HK-2 (cell line): Measurements from ENCODE around the gene METTL17.
"Not testable (repeated sequence)": the region's sequence is repeated elsewhere in the genome, so short reads cannot be mapped to it uniquely, and the experiment has no call there.

Experiments
- DNase-seq: peaks from one replicate; pipeline ENCODE4 v3.0.0-alpha.2; 2018; ENCODE audit not compliant: unreplicated experiment

Gene METTL17

DNA sequence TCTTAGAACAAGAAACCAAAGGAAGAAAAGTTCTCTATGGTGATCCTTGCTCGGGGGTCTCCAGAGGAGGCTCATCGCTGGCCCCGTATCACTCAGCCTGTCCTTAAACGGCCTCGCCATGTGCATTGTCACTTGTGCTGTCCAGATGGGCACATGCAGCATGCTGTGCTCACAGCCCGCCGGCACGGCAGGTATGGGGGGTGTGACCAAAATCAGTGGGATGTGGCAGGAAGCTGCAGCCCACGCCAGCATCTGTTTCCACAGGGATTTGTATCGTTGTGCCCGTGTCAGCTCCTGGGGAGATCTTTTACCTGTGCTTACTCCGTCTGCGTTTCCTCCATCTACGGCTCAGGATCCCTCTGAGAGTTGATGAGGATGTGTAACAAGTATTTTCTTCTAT lies 6.7 kb downstream of the METTL17 start:
- no peak for DNase-seq

- no peak for DNase-seq
Measured at GRCh38 chr14:20997115-20997514, 7.3 kb downstream of the METTL17 start.

GRCh38 chr14:20997564-20997963 lies 7.8 kb downstream of the METTL17 start:
- no peak for DNase-seq

DNA sequence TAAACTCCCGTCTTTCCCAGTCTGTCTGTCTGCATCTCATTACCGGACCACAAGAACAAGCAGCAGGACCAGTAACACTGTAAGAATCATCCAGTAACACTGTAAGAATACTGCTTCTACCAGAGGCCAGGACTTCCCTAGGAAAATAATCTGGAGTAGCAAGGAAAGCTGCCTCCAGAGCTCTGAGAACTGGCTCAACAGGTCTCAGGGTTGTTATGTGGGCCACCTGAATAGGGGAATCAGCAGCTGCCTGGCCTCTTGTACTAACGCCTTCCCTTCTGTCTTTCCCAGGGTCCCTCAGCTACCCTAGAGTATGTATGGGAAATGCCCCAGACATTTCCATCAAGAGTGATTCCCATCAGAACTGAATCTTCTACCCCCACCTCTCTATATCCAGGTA lies 8.4 kb downstream of the METTL17 start:
- DNase-seq = no peak

DNA sequence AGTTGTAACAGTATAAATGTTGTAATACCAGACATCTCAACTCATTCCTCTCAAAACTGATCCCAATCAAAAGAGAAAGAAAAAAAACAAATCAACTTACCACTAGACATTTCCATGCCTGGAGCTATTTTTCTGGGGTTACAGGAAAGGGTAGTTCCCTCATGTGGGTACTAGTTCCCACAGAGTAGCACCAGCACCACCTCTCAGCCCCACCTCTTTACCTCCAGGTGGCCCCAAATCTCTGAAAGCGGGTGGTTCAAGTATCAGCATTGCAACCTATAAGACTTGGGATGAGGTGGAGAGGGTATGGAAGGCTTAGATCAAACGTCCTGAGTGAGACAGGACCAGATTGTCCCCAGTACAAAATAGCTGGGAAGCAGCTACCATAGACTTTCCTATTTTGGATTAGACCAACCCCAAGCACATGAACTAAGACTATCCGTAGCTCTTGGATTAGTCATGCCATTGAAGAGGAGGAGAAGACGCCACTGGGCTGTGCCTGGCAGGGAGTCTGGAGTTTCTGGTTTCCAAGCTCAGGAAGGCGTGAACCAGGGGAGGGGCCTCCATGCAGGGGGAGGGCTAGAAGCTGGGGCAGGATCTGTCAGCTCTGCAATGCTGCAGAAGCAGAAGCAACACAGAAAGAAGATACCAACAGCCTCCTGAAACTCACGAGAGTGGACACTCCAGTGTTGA lies 9.0 kb downstream of the METTL17 start, which contains the start of gene SLC39A2:
SLC39A2 (plus strand) TSS at position 620 of the 693 bp plus-strand sequence. CDS start 154 bp downstream, outside the sequence.
- peak; percentile 49 for DNase-seq

DNA sequence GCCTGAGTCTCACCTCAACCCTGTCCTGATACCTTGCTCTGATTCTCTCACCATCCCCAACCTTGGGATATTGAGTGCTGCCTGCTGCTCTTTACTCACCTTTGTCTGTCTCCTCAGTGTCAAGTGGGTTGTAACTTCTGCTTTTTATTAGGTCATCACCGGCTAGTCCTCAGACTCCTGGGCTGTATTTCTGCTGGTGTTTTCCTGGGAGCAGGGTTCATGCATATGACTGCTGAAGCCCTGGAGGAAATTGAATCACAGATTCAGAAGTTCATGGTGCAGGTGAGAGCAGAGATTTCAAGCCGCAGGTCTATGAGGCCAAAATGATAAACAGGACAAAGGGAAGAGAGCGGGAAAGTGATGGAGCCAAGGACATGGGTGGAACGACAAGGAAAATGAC lies 9.8 kb downstream of the METTL17 start:
- DNase-seq = no peak

GRCh38 chr14:21001218-21001617 lies 11.4 kb downstream of the METTL17 start:
- DNase-seq = no peak

- DNase-seq = no peak
Measured at GRCh38 chr14:21003788-21004346, 14.1 kb downstream of the METTL17 start.

DNA sequence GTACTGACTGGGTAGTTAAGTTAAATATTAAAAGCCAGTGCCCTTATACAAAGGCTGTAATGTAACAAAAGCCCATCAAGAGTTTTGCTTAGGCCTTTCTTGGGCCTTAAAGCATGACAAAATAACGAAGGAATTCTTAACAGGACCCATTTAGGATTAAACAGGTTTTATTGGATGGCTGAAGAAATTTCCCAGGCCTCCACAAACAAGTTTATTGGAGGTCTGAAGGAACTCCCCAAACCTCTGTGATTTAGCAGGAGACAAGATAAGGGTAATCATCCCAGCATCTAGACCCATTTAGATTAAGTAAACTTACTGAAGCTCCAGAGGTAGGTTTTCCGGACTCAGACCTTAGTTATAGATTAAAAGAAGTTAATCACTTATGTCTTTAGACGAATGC lies 19.9 kb downstream of the METTL17 start:
- DNase-seq = not testable (repeated sequence)

GRCh38 chr14:21011136-21011535 lies 21.4 kb downstream of the METTL17 start:
- DNase-seq = no peak

- peak; percentile 78 for DNase-seq
Measured at GRCh38 chr14:21014761-21015190, 25.0 kb downstream of the METTL17 start.

GRCh38 chr14:21015312-21015711 lies 25.5 kb downstream of the METTL17 start:
- DNase-seq = no peak

GRCh38 chr14:21016413-21017190 lies 26.8 kb downstream of the METTL17 start:
- no peak for DNase-seq

DNA sequence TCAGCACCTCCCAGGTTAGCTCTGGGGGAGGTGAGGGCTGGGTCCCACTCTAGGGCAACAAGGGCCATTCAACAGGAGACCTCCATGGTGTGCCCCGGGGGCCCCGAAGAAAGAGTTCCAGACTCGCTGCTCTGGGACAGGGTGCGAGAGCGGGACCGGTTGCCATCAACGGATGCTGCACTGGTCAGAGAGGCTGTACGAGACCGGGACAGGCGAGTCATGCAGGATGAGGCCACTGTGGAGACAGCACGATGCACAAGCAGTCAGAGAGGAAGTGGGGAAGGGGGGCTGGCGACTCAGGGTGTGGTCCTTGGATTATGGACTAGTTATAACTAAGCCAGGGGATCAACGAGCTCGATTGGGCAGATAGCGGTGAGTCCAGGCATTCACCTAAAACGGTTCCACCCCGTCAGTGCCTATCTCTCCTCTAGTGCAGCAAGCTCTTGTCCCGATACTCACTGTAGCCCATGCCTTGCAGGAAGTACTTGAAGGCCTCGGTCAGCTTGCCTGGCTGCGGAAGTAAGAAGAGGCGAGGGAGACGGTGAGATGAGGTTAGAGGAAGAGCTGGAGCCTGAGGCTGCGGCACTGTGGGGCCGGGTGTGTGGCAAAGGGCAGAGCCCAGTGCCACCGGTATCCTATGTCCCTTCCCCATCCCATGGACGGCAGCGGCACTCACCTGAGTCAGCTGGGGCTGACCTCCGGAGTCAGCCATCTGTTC lies 27.9 kb downstream of the METTL17 start:
- DNase-seq = no peak

- DNase-seq = no peak
Measured at GRCh38 chr14:21018286-21018685, 28.5 kb downstream of the METTL17 start.

DNA sequence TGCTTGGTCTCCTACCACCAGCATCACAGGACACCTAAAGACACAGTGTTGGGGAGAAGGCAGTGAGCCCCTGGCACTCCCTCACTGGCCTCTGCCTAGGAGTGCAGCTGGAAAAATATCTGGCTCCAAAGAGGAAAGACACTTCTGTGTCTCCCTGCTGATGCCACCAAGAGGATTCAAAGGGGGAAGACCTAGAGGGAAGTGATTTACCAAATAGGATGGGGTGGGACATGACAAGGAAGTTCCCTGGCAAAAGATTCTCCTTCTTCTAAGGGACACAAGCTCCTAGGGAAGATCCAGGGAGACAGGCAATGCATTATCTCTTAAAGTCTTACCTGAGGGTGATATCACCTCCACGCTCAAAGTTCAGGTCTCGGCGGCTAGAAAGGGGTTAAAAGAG lies 29.0 kb downstream of the METTL17 start:
- no peak for DNase-seq

DNA sequence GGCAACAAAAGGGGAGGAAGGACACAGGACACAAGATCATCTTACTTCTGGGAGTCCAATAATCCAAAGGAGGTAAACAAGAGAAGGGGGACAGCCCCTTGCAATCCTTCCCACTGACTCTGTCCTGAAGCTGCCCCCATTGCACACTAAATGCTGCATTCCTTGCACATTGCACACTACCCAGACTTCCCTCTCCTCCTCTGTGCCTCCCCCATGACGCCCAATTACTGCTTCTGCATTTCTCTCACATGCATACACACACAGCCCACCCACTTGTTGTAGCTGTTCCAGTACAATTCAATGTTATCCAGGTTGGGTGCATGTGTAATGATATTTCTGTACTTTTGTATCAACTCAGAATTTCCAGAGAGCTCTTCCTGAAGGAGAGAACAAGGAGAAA lies 29.6 kb downstream of the METTL17 start:
- DNase-seq = no peak

DNA sequence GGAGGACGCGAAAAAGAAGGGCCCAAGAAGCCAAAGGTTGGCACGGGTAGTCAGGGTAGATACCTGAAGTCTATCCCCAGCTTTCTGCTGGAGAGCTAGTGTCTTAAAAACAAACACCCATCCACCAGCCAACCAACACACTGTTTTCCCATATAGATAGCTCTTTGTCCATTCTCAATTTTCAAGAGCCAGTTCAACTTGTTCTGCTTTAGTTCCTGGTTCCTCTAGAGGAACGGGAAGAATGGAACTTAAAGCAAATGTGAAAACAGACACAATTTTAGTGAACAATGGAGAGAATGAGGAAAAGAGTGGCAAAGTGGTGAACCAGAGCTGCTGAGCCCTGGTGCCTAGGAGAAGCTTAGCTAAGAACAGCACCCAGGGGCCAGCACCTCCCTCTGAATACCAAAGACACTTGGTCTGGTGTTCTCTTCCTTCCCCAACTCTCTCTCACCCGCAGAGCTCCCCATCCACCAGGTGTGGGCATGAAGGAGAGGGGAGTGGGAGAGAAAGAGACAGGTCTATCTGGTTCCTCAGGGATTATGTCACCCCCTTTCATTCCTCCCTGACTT lies 31.3 kb downstream of the METTL17 start:
- no peak for DNase-seq

DNA sequence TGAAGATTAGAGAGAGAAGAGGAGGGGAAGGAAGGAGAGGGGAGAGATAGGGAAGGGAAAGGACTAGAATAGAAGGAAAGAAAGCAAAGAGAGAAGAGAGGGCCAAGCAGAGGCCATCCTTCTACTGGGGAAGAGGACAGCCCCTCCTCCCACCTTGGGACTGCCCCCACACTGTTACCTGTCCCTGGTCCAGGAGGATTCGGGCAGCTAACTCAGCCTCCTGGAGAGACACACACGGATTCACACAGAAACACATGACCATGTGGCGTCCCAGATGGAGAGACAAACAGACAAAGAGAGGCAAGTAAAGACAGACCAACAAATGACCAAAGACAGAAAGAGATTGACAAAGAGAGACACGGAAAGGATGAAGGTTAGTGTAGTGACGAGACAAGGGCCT lies 32.9 kb downstream of the METTL17 start:
- no peak for DNase-seq

DNA sequence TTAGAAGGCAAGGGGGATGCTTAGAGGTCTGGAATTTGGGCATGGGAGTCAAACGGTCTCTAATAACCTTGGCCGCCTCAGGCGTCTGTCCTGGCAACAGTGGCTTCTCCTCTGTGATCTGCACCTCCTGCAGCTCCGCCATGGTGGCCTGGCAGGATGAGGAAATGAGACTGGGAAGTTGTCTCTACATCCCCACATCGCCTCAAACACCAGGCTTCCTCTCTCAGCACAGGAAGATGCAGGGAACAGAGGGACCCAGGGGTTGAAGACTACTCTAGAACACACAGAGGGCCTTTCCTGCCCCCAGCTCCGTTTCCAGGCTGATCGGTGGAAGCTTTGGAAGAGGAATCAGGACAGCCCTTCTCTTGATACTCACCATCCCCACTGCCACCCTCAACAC lies 33.4 kb downstream of the METTL17 start:
- no peak for DNase-seq

DNA sequence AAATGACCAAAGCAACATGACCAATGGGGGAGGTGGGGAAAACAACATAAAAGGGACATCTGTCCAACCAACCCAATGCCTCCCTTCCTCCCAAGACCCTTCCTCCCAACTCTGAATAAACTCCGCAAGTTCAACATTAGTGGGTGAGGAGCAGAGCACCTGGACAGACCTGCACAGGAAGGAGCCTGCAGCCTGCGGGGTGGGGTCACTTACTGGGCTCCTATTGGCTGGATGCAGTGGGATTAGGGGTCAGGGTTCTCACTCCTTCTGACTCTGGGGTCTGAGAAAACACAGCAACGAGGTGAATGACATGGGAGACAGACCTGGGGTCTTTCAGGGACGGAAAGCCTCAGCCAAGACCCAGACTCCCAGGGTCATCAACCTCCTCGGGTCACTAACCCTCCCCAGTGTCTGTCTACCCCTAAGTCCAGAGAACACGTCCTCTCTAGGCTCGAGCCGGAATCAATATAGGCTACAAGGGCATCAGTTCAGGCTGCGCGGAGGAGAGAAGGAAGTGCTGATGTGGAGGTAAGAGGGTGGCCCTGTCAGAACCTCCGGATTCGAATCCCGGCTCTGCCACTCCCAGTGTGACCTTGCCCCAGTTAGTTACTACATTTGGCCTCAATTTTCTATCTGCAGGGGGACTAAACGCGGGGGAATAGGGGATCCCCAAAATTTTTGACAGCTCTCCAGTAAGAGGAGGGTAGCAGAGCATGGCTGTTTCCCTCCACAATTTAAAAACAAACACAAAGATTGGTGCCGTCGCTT lies 34.2 kb downstream of the METTL17 start:
- DNase-seq = no peak
